Measurements from ENCODE around the gene CEP350. TPM values are rescaled to one million over a fixed set of nuclear protein-coding genes. Genes with fewer than 3 reads are reported as not detected.

Gene CEP350
- total RNA-seq, 1 experiment from 2014 or later = 27.6 TPM

GRCh38 chr1:180092931-180093650, 138.5 kb downstream of the CEP350 start:
- Histone ChIP-seq H3K9me2 (ENCODE audit: insufficient read depth) (no peaks in the 10 kb centered on the region), H3K4me2 (ENCODE audit: low read length) (no peak overlapping the region), H3K4me3 (replicated peaks in 1 of 2; ENCODE audit: low read depth in 1 of 2, low read length in 2 of 2) (no peak overlapping the region), H4K20me1 (ENCODE audit: insufficient read depth) (no peaks in the 10 kb centered on the region), H3K4me1 (ENCODE audit: control insufficient read depth in 1 of 2, insufficient read depth in 2 of 2, low read length in 2 of 2) (no peaks in the 10 kb centered on the region), H2AFZ (ENCODE audit: low read depth, low read length, poor library complexity, severe bottlenecking) (no peak overlapping the region), H3K79me2 (ENCODE audit: insufficient read depth, low read length) (no peaks in the 10 kb centered on the region), H3K27me3 (ENCODE audit: insufficient read depth, low read length) (no peaks in the 10 kb centered on the region), H3K27ac (ENCODE audit: low read depth, low read length) (no peak overlapping the region), H3K9ac (ENCODE audit: low read length) (no peak overlapping the region), H3K36me3 (ENCODE audit: control insufficient read depth in 1 of 2, insufficient read depth in 2 of 2, low read length in 2 of 2) (peaks cover 3 to 12% of the 10 kb centered on the region in 2 experiments; a peak in 2 of 4 replicates), H3K9me3 (ENCODE audit: control insufficient read depth in 1 of 2, insufficient read depth in 1 of 2, low read depth in 1 of 2, low read length in 2 of 2) (no peaks in the 10 kb centered on the region)
- no TSS peak for BruUV-seq (replicated peaks)
- no peak for TF ChIP-seq EZH2 (IDR thresholded peaks at IDR 0.05)
- TF ChIP-seq ATF3 (IDR thresholded peaks at IDR 0.05) = no peak
- no peak for TF ChIP-seq EGR1 (IDR thresholded peaks at IDR 0.05; ENCODE audit: low read depth)
- TF ChIP-seq CEBPB (IDR thresholded peaks at IDR 0.05; ENCODE audit: low read depth) = no peak
- TF ChIP-seq ELF1 (IDR thresholded peaks at IDR 0.05; ENCODE audit: borderline replicate concordance, low read depth) = no peak
- ChIA-PET POLR2A (no interaction called here), CTCF (no interaction called here), RAD21 (ENCODE audit: low non-redundant PET in 1 of 2, low total read pairs in 2 of 2, uncharacterized antibody in 2 of 2, unreplicated experiment in 2 of 2) (no interaction called here)
- DNase-seq (ENCODE audit: low read depth, low spot score) (no peak), ATAC-seq (no peak)
- intact Hi-C loops (cut with micrococcal nuclease) = no loop called here

GRCh38 chr1:180094705-180095295, 140.2 kb downstream of the CEP350 start:
- ChIA-PET POLR2A (no interaction called here), RAD21 (ENCODE audit: low non-redundant PET in 1 of 2, low total read pairs in 2 of 2, uncharacterized antibody in 2 of 2, unreplicated experiment in 2 of 2) (no interaction called here), CTCF (no interaction called here)
- H3K9ac ChIP-seq (ENCODE audit: low read length) = no peak overlapping the region
- H3K79me2 ChIP-seq (ENCODE audit: insufficient read depth, low read length) = no peaks in the 10 kb centered on the region
- H3K9me3 ChIP-seq (ENCODE audit: control insufficient read depth in 1 of 2, insufficient read depth in 1 of 2, low read depth in 1 of 2, low read length in 2 of 2) = no peaks in the 10 kb centered on the region
- ATAC-seq = no peak
- no peak for DNase-seq (ENCODE audit: low read depth, low spot score)
- H3K9me2 ChIP-seq (ENCODE audit: insufficient read depth) = no peaks in the 10 kb centered on the region
- H3K27me3 ChIP-seq (ENCODE audit: insufficient read depth, low read length) = no peaks in the 10 kb centered on the region
- no peak overlapping the region for H3K27ac ChIP-seq (ENCODE audit: low read depth, low read length)
- H3K36me3 ChIP-seq (ENCODE audit: control insufficient read depth in 1 of 2, insufficient read depth in 2 of 2, low read length in 2 of 2) = peaks cover 3 to 12% of the 10 kb centered on the region in 2 experiments; a peak in 2 of 4 replicates
- BruUV-seq (replicated peaks) = no TSS peak
- no peaks in the 10 kb centered on the region for H4K20me1 ChIP-seq (ENCODE audit: insufficient read depth)
- H3K4me1 ChIP-seq (ENCODE audit: control insufficient read depth in 1 of 2, insufficient read depth in 2 of 2, low read length in 2 of 2) = no peaks in the 10 kb centered on the region
- no peak overlapping the region for H3K4me3 ChIP-seq (replicated peaks in 1 of 2; ENCODE audit: low read depth in 1 of 2, low read length in 2 of 2)
- no peak overlapping the region for H2AFZ ChIP-seq (ENCODE audit: low read depth, low read length, poor library complexity, severe bottlenecking)
- H3K4me2 ChIP-seq (ENCODE audit: low read length) = no peak overlapping the region
- intact Hi-C loops (cut with micrococcal nuclease) = no loop called here
- TF ChIP-seq TCF7L2 (IDR thresholded peaks at IDR 0.05; ENCODE audit: borderline replicate concordance, extremely low read depth, insufficient read depth, insufficient read length) (no peak), ELF1 (IDR thresholded peaks at IDR 0.05; ENCODE audit: borderline replicate concordance, low read depth) (no peak), SP1 (IDR thresholded peaks at IDR 0.05; ENCODE audit: low read depth) (no peak), CTCF (IDR thresholded peaks at IDR 0.05 in 2 of 3, conservative IDR thresholded peaks at IDR 0.05 in 1 of 3; ENCODE audit: borderline replicate concordance in 1 of 3, insufficient read depth in 1 of 3, low read depth in 2 of 3, low read length in 2 of 3) (no peak), POLR2A (IDR thresholded peaks at IDR 0.05; ENCODE audit: borderline replicate concordance, extremely low read depth, insufficient read depth, insufficient read length) (no peak), EZH2phosphoT487 (IDR thresholded peaks at IDR 0.05; ENCODE audit: borderline replicate concordance) (no peak), SIN3A (IDR thresholded peaks at IDR 0.05; ENCODE audit: low read depth) (no peak), YY1 (IDR thresholded peaks at IDR 0.05; ENCODE audit: extremely low read depth, insufficient replicate concordance, low read depth, low read length) (no peak), EGR1 (IDR thresholded peaks at IDR 0.05; ENCODE audit: low read depth) (no peak), ZNF274 (IDR thresholded peaks at IDR 0.05; ENCODE audit: low read depth, low read length) (no peak), JUND (IDR thresholded peaks at IDR 0.05) (no peak), CBX3 (IDR thresholded peaks at IDR 0.05; ENCODE audit: low read depth) (no peak), POLR2AphosphoS5 (IDR thresholded peaks at IDR 0.05; ENCODE audit: low read depth, low read length) (no peak), CEBPB (IDR thresholded peaks at IDR 0.05; ENCODE audit: low read depth) (no peak), ATF3 (IDR thresholded peaks at IDR 0.05) (no peak)

Measured in HCT116 (cell line).